NOMO-1 treated with DMSO at 0.1 percent for 48 hours (cell line): ENCODE measurements around the gene CYFIP2.

Experiments
- DNase-seq: peaks from one replicate; lab custom pipeline; 2025; ENCODE audit not compliant: unreplicated experiment; lab: John Stamatoyannopoulos, UW

Gene CYFIP2

DNA sequence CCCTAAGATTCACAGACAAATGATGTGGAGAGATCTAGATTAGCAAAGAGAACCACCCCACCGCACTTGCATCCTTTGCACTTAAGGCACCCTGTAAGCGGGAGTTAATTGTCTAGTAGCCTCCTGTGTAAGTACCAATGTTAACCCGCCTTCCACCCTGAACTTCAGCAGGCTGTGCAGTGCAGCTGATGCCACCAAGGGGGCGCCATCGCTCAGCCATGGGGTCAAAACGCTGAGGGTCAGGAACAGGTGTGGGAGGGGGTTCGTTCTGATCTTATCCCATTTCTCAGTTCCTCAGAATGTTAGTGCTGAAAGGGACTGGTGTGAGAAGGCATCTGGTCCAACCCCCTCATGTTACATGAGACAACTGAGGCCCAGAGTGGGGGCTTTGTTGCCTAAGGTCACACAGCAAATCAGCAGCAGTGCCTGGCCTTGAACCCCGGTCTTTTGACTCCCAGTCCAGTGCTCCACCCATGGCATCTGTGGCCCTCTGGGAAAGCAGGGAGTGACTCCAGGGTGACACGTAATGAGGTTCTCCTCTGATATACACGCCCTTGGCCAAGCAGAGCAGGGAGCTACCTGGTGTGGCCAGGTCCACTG is 57.3 kb downstream of the CYFIP2 start:
- DNase-seq = no peak

DNA sequence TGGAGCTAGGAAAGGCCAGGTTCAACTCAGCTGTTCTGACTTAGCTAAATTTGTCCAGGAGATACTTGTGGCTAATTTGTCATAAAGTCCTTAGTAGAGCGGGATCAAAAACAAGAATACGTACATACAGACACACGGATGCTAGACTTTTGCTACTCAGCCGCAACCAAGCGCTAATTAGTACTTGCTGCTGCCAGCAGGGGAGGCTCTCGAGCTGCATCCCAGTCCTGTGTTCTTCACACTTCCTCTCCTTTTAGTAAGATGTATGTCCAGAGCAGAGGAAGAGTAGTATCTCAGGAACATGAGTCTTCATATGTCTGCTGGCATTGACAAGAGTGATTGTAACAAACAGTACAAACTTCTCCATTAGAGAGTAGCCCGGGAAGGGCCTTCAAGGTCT is 58.3 kb downstream of the CYFIP2 start:
- no peak for DNase-seq

DNA sequence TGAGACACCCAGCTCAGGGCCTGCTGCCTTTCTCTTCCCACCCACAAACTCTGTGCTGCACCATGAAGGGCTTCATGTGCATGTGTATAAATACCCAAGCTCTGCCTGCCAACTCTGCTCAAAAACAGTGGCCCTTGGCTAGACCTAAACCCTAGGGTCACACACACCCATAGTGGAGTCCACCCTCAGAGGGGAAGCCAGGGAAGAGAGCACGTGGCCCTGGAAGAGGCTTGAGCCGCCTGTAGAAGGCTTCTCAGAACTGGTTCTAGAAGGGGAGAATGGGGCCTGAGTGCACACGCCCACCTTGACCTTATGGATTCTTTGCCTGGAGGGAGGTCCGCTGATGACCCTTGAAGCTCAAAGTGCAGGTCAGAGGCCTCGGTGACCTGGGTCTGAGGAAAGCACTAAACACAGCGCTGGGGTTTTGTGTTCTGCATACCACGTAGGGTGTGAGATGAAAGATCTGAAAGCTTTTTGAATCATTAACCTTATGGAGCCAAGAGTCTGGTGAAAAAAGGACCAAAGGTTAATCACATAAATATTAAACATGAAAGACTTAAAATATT is 60.6 kb downstream of the CYFIP2 start:
- DNase-seq = no peak

- DNase-seq = no peak
Observed at GRCh38 chr5:157327771-157328170, 61.8 kb downstream of the CYFIP2 start.

- DNase-seq = peak; percentile 86
Observed at GRCh38 chr5:157328277-157328912, 62.5 kb downstream of the CYFIP2 start.

DNA sequence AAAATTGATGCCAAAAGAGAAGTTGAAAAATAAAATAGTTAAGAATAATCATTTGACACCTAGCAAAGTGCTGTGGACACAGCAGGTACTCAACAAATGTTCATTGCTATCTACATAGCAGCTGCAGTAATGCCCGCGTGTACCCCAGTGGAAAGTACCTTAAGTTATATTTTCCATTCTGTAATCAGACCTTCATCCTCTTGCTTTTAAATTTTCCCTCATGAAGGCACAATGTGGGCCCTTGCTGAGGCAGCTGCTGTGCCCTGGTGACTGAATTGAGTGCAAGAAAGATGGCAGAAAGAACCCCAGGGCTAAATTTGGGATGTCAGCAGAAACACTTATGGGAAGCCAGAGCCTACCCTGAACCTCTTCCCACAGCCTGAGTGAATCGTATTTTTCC is 65.9 kb downstream of the CYFIP2 start:
- DNase-seq = no peak

DNA sequence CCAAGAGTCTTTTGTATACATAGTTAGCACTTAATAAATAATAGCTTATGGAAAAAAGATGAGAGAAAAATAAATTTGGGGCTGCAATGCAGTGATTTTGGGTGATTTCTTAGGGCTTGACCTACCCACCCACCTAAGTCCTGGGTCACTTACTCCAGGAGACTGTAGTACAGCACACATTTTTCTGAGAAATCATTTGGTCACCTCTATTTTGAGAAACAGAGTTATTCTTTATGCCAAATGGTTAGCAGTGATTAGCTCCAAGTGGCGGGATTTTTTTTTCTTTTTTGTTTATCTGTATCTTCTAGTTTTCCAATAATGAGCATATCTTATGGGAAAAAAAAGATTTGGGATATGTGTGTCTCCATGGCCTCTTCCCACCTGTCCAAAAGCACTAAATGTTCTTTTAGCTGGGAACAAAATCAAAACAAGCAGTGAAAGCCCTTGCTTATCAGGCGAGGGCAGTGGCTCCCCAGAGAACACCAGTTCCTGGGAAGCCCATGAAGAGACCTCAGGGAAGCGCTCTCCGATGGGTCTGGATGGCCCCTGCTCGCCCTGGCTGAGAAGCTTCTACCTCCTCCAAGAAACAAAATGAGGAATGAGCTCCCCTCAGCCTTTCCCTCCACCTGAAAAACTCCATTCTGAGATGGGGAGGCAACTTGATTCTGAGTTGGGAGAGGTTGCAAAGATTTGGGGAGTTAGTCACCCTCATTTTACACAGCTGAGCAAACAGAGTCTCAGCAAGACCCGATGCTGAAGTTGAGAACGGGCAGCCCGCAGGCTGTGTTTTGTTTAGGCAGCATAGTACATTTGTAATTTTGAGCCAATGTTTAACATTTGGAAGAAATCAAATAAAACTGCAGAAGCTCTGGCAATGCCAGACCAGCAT is 69.9 kb downstream of the CYFIP2 start:
- no peak for DNase-seq

- peak; percentile 56 for DNase-seq
Observed at GRCh38 chr5:157336423-157336744, 70.5 kb downstream of the CYFIP2 start.

DNA sequence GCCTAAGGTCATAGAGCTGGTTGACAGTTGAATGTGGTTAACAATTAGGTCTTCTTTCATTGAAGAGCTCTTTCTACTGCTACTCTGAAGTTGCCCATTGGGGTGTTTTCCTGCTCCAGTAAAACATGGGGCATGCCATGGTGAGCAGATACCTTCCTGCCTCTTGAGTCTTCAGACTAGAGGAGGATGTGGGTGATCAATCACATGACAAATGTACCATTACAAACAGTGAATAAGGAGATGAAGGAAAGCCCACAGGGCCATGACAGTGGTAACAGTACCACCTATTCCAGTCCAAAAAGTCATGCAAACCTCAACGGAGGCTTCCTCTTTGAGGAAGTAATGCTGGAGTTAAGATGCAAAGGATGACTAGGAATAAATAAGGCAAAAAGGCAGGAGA is 73.5 kb downstream of the CYFIP2 start:
- DNase-seq = no peak

GRCh38 chr5:157342822-157343402 is 77.0 kb downstream of the CYFIP2 start:
- DNase-seq = no peak

- DNase-seq = no peak
Observed at GRCh38 chr5:157343842-157344790, 78.2 kb downstream of the CYFIP2 start.

DNA sequence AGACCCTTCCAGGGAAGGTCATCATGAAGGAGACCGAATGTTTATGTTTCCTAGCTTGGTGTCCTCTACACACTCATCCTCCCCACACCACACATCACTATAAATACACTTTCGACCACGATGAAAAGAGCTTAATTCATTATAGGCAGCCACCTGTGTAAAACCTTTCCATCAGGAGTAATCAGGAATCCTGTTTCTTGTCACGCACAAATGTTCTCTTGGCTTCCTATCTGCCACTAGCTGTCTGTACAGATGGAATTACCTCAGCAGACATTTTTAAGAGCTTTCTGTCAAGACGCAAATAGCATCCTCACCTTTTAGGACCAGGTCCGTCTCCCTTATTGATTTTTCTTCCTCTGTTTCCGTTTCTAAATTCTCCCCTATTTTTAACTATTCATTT is 79.1 kb downstream of the CYFIP2 start:
- DNase-seq = no peak

DNA sequence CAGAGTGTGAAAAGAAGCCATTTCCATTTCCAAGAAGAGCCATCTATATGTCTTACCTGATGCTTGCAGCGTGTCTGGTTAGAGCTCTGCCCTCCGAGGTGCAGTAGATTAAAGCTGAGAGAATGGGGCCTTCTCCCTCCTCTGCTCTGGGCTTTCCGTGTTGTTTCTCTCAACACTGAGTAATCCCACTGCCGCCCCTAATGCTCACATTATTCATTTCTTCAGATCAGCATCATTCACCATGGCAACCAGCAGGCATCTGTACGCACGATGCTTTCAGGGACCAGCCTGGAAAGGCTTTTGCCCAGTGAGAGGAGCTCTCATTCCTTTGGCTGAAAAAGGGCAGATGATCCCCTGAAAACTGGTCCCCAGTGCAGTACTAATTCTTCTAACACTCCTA is 79.6 kb downstream of the CYFIP2 start:
- DNase-seq = no peak

GRCh38 chr5:157347301-157348048 is 81.6 kb downstream of the CYFIP2 start:
- no peak for DNase-seq

GRCh38 chr5:157348049-157348400 is 82.1 kb downstream of the CYFIP2 start:
- DNase-seq = no peak

DNA sequence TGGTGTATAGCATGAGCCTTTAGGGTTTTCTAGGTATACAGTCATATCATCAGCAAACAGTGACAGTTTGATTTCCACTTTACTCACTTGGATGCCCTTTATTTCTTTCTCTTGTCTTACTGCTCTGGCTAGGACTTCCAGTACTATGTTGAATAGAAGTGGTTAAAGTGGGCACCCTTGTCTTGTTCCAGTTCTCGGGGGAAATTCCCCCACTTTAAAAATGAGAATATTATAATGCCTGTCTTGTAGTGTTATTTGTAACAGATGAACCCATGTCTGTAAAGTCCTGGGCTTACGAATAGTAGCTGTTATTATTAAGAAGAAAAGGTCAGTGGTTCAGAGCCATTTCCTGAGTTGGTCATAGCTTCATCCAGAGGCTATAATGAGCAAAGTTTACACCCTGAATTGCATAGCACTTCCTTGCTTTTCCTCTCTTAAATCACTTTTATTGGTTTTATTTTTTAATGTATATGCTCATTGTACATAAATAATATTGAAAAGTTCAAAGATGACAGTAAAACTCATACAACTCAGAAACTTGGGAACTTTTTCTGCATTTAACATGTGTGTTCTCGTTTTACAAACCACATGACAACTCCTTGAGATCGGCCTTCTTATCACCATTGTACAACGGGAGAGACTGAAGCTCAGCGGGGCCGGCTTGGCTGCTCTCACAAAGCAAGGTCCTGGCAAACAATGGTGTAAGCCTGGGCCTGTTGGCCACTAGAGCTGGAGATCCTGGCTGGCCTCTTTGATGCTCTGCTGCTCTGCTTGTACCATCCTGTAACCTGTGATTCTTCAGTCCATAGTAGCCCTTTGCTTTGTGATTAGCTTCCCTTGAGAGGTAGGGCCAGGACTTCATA is 85.2 kb downstream of the CYFIP2 start:
- DNase-seq = no peak

- DNase-seq = no peak
Observed at GRCh38 chr5:157351802-157352092, 85.8 kb downstream of the CYFIP2 start.

DNA sequence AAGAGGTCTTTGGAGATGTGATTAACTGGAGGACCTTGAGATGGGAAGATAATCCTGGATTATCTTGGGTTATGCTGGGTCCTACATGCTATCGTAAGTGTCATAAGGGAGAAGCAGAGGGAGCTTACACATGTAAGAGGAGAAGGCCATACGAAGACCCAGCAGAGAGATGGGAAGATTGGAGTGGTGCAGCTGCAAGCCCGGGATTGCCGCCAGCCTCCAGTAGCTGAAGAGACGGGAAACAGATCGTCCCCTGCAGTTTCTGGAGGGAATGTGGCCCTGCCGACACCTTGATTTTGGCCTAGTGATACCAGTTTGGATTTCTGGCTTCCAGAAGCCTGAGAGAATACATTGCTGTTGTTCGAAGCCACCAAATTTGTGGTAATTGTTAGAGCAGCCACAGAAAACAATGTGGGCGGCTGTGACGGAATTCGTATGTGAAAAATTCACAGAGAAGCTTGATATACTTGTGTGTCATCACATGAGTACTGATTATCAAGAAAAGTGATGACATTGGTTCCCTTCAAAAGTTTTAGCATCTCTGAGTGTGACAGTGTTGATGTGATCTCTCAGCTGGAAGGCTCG is 86.9 kb downstream of the CYFIP2 start:
- DNase-seq = no peak

GRCh38 chr5:157354800-157355199 is 88.9 kb downstream of the CYFIP2 start:
- no peak for DNase-seq
